HEK293T (cell line): ENCODE measurements around the gene GAK.

Experiments used
- CTCF ChIA-PET: fragments of 350-600 bp; formaldehyde crosslinking; extraction: SDS; loops from one replicate; lab custom pipeline; 2021; ENCODE audit warnings: antibody characterized with exemption, inconsistent platforms; lab: Yijun Ruan, JAX
- POLR2A ChIA-PET: fragments of 350-600 bp; formaldehyde crosslinking; extraction: SDS; loops from one replicate; lab custom pipeline; 2020; ENCODE audit warnings: antibody characterized with exemption, inconsistent platforms; lab: Yijun Ruan, JAX
- DNase-seq: peaks from one replicate; pipeline ENCODE4 v3.0.0; 2012; ENCODE audit warnings: mixed read lengths; ENCODE audit errors: extremely low spot score
- ARNT ChIP-seq: fragments of 450-650 bp; IDR thresholded peaks from 2 replicates; pipeline ENCODE4 v1.6.1; 2017; ENCODE audit warnings: mild to moderate bottlenecking
- BHLHE40 ChIP-seq: fragments of 450-650 bp; IDR thresholded peaks from 2 replicates; pipeline ENCODE4 v1.6.1; 2016; ENCODE audit warnings: mild to moderate bottlenecking, moderate library complexity, borderline replicate concordance
- CTBP1 ChIP-seq: fragments of 450-650 bp; IDR thresholded peaks from 2 replicates; pipeline ENCODE4 v1.6.1; 2016; ENCODE audit warnings: borderline replicate concordance
- ELF4 ChIP-seq: fragments of 450-650 bp; IDR thresholded peaks from 2 replicates; pipeline ENCODE4 v1.6.1; 2017; ENCODE audit warnings: antibody characterized with exemption
- FOXA1 ChIP-seq: fragments of 450-650 bp; IDR thresholded peaks from 2 replicates; pipeline ENCODE4 v1.6.1; 2016; ENCODE audit warnings: mild to moderate bottlenecking
- FOXK2 ChIP-seq: fragments of 450-650 bp; IDR thresholded peaks from 2 replicates; pipeline ENCODE4 v1.6.1; 2016; ENCODE audit warnings: mild to moderate bottlenecking
- FOXM1 ChIP-seq: fragments of 450-650 bp; IDR thresholded peaks from 2 replicates; pipeline ENCODE4 v1.6.1; 2017; ENCODE audit warnings: mild to moderate bottlenecking, borderline replicate concordance
- HDGF ChIP-seq: fragments of 450-650 bp; IDR thresholded peaks from 2 replicates; pipeline ENCODE4 v1.6.1; 2017; ENCODE audit warnings: antibody characterized with exemption, borderline replicate concordance
- L3MBTL2 ChIP-seq: fragments of 450-650 bp; conservative IDR thresholded peaks from 2 replicates; pipeline ENCODE4 v1.6.1; 2016; ENCODE audit warnings: mild to moderate bottlenecking
- LEF1 ChIP-seq: fragments of 450-650 bp; IDR thresholded peaks from 2 replicates; pipeline ENCODE4 v1.6.1; 2017; ENCODE audit warnings: mild to moderate bottlenecking, borderline replicate concordance
- NFRKB ChIP-seq: fragments of 450-650 bp; IDR thresholded peaks from 2 replicates; pipeline ENCODE4 v1.6.1; 2016; ENCODE audit warnings: mild to moderate bottlenecking, moderate library complexity
- PKNOX1 ChIP-seq: fragments of 450-650 bp; IDR thresholded peaks from 2 replicates; pipeline ENCODE4 v1.6.1; 2016
- SP1 ChIP-seq: fragments of 450-650 bp; IDR thresholded peaks from 2 replicates; pipeline ENCODE4 v1.6.1; 2017
- SUZ12 ChIP-seq: fragments of 450-650 bp; IDR thresholded peaks from 2 replicates; pipeline ENCODE4 v1.6.1; 2016; ENCODE audit warnings: mild to moderate bottlenecking
- TARDBP ChIP-seq: fragments of 450-650 bp; IDR thresholded peaks from 2 replicates; pipeline ENCODE4 v1.6.1; 2016
- ZNF384 ChIP-seq: fragments of 450-650 bp; IDR thresholded peaks from 2 replicates; pipeline ENCODE4 v1.6.1; 2016

Gene GAK

DNA sequence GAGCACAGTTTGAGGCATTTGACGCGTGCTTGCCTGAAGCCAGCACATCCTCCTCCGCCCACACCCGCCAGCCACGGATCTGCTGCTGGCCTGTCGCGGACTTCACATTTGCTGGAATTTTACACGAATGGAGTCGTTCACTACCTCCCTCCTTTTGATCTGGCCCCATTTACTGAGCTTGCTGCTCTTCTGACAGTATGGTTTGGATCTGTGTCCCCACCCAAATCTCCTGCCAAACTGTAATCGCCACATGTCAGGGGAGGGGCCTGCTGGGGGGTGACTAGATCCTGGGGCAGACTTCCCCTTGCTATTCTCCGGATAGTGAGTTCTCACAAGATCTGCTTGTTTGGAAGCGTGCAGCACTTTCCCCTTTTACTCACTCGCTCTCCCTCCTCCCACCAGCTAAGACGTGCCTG, 86.3 kb downstream of the GAK start:
- no peak for TF ChIP-seq FOXA1
- no peak for TF ChIP-seq CTBP1
- TF ChIP-seq BHLHE40 = no peak
- no peak for TF ChIP-seq ARNT
- no peak for TF ChIP-seq ELF4
- TF ChIP-seq FOXK2 = no peak
- TF ChIP-seq ZNF384 = no peak
- CTCF ChIA-PET = no interaction called here
- no peak for DNase-seq
- POLR2A ChIA-PET = no interaction called here

DNA sequence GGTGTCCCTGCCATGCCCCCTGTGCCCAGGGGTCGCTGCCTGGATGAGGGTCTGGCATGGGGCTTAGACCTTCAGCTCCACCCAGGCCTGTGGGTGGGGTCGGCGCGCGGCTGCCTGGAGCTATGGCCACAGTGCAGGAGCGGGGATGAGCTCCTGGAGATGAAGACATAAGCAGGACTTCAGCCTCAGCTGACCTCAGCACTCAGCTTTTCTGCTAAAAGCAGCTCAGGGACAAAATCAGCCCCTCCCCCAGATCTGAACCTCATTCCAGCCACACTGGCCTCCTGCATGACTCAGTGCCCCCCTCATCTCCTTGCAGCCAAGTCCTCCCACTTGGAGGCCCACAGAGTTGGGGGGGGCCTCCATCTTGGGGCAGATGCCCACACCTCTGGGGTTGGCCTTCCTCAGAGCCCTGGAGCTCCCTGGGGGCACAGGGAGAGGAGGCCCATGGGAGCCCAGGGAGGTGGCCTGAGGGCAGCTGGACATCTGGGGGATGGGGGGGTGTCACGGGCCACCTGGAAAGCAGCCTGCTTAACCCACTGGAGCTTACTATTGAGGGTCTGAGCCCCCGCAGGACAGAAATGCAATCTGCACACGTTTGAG, 86.8 kb downstream of the GAK start:
- ChIA-PET CTCF (no interaction called here), POLR2A (no interaction called here)
- no peak for DNase-seq
- TF ChIP-seq PKNOX1 (no peak), L3MBTL2 (no peak), LEF1 (no peak), HDGF (no peak), ELF4 (no peak), ARNT (no peak), BHLHE40 (no peak), TARDBP (no peak), FOXM1 (no peak), ZNF384 (no peak), SUZ12 (no peak), CTBP1 (no peak), SP1 (no peak), FOXK2 (no peak), NFRKB (no peak), FOXA1 (no peak)

- TF ChIP-seq BHLHE40 (no peak), LEF1 (no peak), HDGF (no peak), ARNT (no peak), PKNOX1 (no peak), L3MBTL2 (no peak), NFRKB (no peak), TARDBP (no peak), FOXK2 (no peak), FOXA1 (no peak), CTBP1 (no peak), ELF4 (no peak), SUZ12 (no peak), ZNF384 (no peak)
- no peak for DNase-seq
- POLR2A ChIA-PET = no interaction called here
- CTCF ChIA-PET = no interaction called here
Observed at GRCh38 chr4:844752-845232, 87.3 kb downstream of the GAK start.

DNA sequence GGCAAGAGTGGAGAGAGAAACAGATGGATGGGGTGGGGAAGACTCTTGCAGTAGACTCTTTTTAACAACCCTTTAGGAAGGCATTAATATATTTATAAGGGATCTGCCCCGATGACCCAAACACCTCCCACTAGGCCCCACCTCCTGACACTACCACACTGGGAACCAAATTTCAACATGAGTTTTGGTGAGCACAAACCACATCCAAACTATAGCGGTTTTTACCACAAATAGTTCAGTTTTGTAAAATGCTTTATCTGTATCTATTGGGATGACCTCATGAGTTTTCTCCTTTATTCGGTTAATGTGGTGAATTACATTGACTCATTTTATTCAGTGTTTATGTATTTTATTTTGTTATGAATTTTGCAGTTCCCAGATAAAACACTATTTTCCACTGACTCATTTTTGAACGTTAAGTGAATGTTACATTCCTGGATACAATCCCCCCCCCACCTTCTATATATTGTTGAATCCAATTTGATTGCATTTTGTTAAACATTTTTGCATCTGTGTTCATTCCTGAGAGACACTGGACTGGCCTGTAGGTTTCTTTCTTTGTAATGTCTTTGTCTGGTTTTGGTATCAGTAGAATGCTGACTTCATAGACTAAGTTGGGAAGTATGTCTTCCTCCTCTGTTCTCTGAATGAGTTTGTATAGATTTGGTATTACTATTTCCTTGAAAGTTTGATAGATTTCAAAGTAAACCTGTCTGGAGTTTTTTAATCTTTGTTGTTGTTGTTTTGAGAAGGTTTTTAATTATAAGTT, 92.3 kb downstream of the GAK start:
- ChIA-PET CTCF (no interaction called here), POLR2A (no interaction called here)
- TF ChIP-seq FOXA1 = no peak
- no peak for TF ChIP-seq TARDBP
- no peak for TF ChIP-seq SUZ12
- no peak for TF ChIP-seq LEF1
- no peak for TF ChIP-seq ELF4
- no peak for TF ChIP-seq NFRKB
- no peak for TF ChIP-seq HDGF
- no peak for TF ChIP-seq ARNT
- no peak for TF ChIP-seq ZNF384
- no peak for DNase-seq

GRCh38 chr4:837772-838171, 94.3 kb downstream of the GAK start:
- ChIA-PET POLR2A (no interaction called here), CTCF (no interaction called here)
- no peak for DNase-seq
- no peak for TF ChIP-seq ELF4
- no peak for TF ChIP-seq FOXK2
- TF ChIP-seq SUZ12 = no peak
- TF ChIP-seq CTBP1 = no peak
- TF ChIP-seq BHLHE40 = no peak
- no peak for TF ChIP-seq L3MBTL2
- TF ChIP-seq PKNOX1 = no peak
- no peak for TF ChIP-seq ARNT
- no peak for TF ChIP-seq LEF1
- no peak for TF ChIP-seq FOXM1
- TF ChIP-seq SP1 = no peak

- CTCF ChIA-PET = no interaction called here
- POLR2A ChIA-PET = no interaction called here
- TF ChIP-seq ELF4 (no peak), L3MBTL2 (no peak), LEF1 (no peak), FOXM1 (no peak), PKNOX1 (no peak), ARNT (no peak), HDGF (no peak), ZNF384 (no peak), CTBP1 (no peak), TARDBP (no peak)
- no peak for DNase-seq
Observed at GRCh38 chr4:836750-837301, 95.3 kb downstream of the GAK start.
